GM06990 (cell line): Measurements from ENCODE around the gene GTF2A1L.
A peak's percentile ranks its signal among the peaks of the same experiment; 100 is the strongest.

ENCODE experiments used
- DNase-seq: peaks from one replicate; pipeline ENCODE4 v3.0.0-alpha.2; 2011; ENCODE audit not compliant: insufficient read length; ENCODE audit errors: extremely low read depth
- H3K27me3 ChIP-seq: replicated peaks from 2 replicates; pipeline ENCODE4 v1.6.0; 2011; ENCODE audit warnings: low read length; ENCODE audit not compliant: control insufficient read depth, insufficient read depth
- H3K36me3 ChIP-seq: 2 replicates; pipeline ENCODE4 v1.5.1; 2011; ENCODE audit warnings: low read length; ENCODE audit not compliant: control insufficient read depth, insufficient read depth
- H3K4me3 ChIP-seq: replicated peaks from 2 replicates; pipeline ENCODE4 v1.5.1; 2011; ENCODE audit warnings: low read depth, mild to moderate bottlenecking, control low read depth, low read length
- TF ChIP-seq, protein P1 (sequence below): IDR thresholded peaks from 2 replicates; pipeline ENCODE4 v1.5.1; 2011; ENCODE audit warnings: low read length, control low read depth, mild to moderate bottlenecking, inconsistent platforms; ENCODE audit not compliant: insufficient read depth, poor library complexity, severe bottlenecking

The GTF2A1L gene

DNA sequence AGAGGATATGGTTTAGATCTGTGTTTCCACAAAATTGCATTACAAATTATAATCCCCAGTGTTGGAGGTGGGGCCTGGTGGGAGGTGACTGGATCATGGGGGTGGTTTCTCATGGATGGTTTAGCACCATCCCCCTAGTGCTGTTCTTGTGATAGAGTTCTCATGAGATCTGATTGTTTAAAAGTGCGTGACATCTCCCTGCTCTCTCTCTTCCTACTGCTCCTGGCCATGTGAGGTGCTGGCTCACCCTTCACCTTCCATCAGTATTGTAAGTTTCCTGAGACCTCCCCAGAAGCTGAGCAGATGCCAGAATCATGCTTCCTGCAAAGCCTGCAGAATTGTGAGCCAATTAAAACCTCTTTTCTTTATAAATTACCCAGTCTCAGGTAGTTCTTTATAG is 104.7 kb downstream of the GTF2A1L start:
- Histone ChIP-seq H3K27me3 (no peaks in the 10 kb centered on the region), H3K36me3 (no peaks in the 10 kb centered on the region), H3K4me3 (no peak overlapping the region)
- no peak for DNase-seq
- TF ChIP-seq, protein P1, sequence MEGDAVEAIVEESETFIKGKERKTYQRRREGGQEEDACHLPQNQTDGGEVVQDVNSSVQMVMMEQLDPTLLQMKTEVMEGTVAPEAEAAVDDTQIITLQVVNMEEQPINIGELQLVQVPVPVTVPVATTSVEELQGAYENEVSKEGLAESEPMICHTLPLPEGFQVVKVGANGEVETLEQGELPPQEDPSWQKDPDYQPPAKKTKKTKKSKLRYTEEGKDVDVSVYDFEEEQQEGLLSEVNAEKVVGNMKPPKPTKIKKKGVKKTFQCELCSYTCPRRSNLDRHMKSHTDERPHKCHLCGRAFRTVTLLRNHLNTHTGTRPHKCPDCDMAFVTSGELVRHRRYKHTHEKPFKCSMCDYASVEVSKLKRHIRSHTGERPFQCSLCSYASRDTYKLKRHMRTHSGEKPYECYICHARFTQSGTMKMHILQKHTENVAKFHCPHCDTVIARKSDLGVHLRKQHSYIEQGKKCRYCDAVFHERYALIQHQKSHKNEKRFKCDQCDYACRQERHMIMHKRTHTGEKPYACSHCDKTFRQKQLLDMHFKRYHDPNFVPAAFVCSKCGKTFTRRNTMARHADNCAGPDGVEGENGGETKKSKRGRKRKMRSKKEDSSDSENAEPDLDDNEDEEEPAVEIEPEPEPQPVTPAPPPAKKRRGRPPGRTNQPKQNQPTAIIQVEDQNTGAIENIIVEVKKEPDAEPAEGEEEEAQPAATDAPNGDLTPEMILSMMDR = no peak

DNA sequence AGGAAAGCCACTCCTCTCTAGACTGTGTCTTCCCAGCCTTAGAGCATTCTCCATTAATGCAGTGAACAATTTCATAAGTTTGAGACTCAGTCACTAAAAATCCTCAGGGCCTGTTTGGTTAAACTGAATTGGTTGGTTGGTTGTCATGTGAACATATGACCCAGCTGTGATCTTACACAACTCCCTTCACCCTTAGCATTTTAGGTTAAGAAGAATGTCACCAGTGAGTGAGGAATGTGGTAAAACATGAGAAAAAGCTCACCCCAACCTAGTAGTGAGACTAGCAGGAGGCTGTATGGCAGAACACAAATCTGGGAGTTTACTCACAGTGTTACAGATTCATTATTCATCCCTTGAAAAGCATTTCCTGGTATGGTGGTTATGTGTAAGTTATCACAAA is 105.5 kb downstream of the GTF2A1L start:
- H3K4me3 ChIP-seq = no peak overlapping the region
- H3K36me3 ChIP-seq = no peaks in the 10 kb centered on the region
- no peak for DNase-seq
- no peaks in the 10 kb centered on the region for H3K27me3 ChIP-seq
- TF ChIP-seq, protein P1 = no peak

DNA sequence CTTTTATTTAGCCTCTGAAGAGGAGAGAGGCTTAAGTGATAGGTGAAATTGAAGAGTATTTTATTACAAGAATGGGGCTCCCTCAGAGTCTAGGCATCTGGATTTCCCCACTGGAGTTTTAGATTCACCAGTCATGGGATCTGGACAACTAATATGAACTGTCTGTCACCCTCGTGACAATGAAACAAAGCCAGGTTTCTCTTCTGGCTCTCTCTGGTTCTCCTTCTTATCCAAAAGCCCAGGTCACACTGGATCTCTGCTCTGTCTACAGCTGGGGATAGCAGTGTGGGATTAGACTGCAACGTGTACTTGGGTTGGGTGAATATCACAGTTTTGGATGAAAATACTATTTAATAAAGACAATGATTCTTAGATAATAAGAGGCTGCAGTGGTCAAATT is 106.6 kb downstream of the GTF2A1L start:
- H3K27me3 ChIP-seq = no peaks in the 10 kb centered on the region
- H3K36me3 ChIP-seq = no peaks in the 10 kb centered on the region
- TF ChIP-seq, protein P1 = no peak
- no peak for DNase-seq
- no peak overlapping the region for H3K4me3 ChIP-seq

DNA sequence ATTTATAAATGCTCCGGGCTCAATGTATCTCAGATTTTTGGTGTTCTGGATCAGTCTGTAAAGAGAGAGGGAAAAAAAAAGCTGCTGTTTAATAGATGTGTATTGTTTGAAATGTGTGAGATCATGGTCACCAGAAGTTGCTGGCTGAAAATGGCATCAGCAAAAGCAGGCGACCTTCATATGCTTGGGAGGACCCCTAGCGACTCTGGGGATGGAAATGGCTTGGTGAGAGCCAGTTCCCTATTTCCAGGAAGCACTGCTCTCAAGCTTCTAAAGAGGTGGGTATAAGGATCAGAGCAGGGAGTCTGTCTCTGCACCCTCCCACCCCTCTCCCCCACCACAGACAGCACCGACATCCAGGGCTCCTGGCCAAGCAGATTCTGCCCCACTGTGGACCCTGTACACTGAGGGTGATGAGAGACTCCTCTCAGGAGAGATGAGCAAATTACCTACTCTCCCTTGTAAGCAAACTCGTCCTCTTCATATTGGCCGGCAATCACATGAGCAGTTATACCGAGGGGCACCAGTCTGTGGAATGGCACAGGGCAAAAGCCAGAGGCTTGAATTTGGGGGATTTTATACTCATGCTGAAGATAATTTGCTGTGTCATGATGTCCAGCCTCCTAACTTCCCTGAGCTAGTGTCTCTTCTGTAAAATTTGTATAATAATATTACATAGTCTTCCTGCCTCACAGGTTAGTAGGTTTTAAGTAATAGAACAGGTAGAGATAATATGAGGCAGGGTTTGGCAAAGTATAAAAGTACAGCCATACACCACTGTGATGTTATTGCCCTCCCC is 108.2 kb downstream of the GTF2A1L start:
- no peak for DNase-seq
- TF ChIP-seq, protein P1 = no peak
- H3K4me3 ChIP-seq = no peak overlapping the region
- no peaks in the 10 kb centered on the region for H3K36me3 ChIP-seq
- no peaks in the 10 kb centered on the region for H3K27me3 ChIP-seq

DNA sequence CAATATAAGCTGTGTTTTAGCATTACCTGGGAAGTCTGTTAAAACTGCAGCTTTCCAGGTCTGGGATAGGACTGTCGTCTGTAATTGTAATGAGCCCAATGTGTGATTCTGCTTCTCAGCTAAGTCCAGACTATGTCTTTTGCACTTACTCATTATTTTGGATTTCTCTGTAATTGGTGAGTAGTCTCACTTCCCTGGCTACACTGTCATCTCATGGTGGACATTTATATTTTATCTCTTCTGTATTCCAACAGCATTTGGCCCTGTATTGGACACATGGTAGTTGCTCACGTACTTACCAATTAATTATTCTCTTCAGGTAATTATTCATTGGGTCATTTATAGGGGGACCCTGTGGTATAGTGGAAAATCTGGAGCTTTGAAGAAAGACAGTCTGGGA is 109.9 kb downstream of the GTF2A1L start:
- TF ChIP-seq, protein P1 = peak; percentile 21
- H3K36me3 ChIP-seq = no peaks in the 10 kb centered on the region
- no peak overlapping the region for H3K4me3 ChIP-seq
- no peak for DNase-seq
- H3K27me3 ChIP-seq = no peaks in the 10 kb centered on the region
